Measurements from ENCODE around the gene ABHD16B.

The ABHD16B gene

GRCh38 chr20:63861365-63861934 lies at the start of gene ABHD16B:
TSS of gene ABHD16B (plus strand) at chr20:63861498. CDS start at chr20:63861541, 43 bp downstream.
- no peak within 1 kb of the TSS for H3K27ac ChIP-seq
- no peak for DNase-seq (ENCODE audit: low read depth, low spot score)

GRCh38 chr20:63814891-63815614 lies 46.2 kb upstream of the ABHD16B start:
- H3K27ac ChIP-seq, result no peak overlapping the region
- DNase-seq (ENCODE audit: low read depth, low spot score), result no peak

- no peak overlapping the region for H3K27ac ChIP-seq
- no peak for DNase-seq (ENCODE audit: low read depth, low spot score)
Measured at GRCh38 chr20:63815615-63816253, 45.6 kb upstream of the ABHD16B start.

DNA sequence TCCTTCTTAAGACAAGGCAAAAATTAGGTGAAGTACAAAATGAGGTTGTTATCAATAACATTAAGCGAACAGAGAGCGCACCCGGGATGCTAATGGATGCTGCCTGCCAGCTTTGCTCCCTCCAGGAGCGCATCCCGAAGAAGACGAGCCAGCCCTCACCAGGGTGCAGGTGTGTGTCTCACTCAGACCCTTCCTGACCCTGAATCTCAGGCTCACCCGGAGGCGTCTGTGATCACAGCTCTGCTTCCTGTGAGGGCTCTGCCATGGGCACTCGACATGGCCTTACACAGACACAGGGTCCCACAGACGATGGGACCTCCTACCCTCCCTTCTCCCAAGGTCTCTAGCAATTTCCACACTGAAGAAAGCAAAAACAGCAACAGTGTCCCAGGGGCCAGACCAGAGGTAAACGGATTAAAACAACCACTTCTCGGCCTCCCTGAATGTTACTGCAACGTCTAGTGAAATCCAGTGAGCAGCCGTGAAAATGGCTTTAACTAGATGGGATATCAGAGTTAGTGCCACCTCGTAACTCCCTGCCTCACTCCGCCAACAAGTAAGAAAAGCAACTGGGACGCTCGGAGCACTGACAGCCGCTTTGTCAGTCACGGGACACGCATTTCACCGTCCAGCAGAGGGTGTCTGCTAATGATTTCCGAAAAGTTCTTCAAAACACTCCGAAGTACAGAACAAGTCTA lies 41.9 kb upstream of the ABHD16B start:
- H3K27ac ChIP-seq, result no peak overlapping the region
- no peak for DNase-seq (ENCODE audit: low read depth, low spot score)

DNA sequence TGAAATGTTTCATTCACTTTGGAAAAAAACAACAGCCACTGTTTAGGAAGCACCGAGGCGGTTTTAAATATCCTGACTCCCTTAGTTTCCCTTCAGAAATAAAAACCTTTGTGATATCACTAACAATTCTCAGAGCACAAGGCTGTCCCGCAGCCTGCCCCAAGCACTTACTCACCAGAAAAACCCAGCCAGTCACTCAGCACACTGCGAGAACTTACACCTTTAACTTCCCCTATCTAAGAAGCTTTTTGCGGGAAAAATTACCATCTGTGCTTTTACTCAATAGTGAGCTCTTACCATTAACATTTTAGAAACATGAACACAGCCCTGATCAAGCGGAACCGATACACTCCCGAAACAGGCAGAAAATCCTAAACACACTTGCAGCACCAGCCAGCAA lies 39.5 kb upstream of the ABHD16B start:
- no peak overlapping the region for H3K27ac ChIP-seq
- DNase-seq (ENCODE audit: low read depth, low spot score), result no peak

GRCh38 chr20:63822276-63822696 lies 39.0 kb upstream of the ABHD16B start:
- no peak for DNase-seq (ENCODE audit: low read depth, low spot score)
- H3K27ac ChIP-seq, result no peak overlapping the region

GRCh38 chr20:63823691-63824311 lies 37.5 kb upstream of the ABHD16B start:
- DNase-seq (ENCODE audit: low read depth, low spot score), result no peak
- no peak overlapping the region for H3K27ac ChIP-seq

DNA sequence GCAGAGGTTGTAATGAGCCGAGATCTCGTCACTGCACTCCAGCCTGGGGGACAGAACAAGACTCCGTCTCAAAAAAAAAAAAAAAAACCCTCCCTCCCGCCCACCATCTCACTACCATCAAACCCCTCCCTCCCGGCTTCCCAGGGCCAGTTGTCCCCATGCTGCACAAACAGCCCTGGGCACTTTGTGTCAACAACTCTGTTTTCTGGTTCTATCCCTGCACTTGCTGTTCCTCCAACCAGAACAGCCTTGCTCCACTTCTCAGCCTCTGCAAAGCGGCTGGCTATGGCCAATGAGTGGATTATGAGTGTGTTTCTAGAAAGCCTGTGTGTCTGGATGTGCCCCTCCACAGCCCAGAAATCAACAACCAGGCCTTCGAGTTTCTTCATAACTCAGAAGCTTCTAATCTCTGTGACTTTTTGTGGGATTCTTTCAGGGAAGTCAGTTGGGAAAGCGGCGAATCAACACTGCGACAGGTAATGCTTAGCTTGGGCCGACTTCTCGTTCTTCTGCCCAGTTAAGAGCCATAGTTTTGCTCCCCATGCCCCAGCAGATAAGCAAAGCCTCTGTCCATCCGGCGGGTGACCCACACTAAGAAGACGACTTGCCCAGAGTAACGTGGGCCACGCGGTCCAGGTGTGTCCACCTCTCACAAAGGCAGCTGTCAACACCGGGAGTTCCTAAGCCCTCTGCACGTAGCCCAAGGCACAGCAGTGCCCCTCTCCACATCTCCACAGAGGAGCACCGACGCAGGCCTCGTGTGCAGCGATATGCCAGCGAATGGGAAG lies 35.8 kb upstream of the ABHD16B start:
- no peak for DNase-seq (ENCODE audit: low read depth, low spot score)
- no peak overlapping the region for H3K27ac ChIP-seq

GRCh38 chr20:63826753-63827152 lies 34.5 kb upstream of the ABHD16B start:
- no peak overlapping the region for H3K27ac ChIP-seq
- no peak for DNase-seq (ENCODE audit: low read depth, low spot score)

DNA sequence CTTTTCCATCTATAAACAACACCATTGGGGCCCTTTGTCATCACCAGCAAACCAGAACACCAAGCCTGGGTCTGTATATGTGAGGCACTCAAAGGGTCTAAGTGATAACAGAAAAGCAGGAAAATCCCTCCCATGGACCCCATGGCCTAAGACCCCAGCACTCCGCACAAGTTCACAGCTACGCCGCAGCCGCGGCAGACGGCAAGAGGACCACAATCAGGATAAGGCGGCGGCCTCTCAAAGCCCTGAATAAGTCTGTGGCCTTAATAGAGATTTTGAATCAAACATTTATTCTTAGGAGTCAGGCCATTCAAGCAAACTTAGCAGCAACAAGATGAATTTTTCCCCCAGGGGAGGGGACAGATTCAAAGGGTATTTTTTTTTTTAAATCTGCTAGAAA lies 33.2 kb upstream of the ABHD16B start:
- no peak for DNase-seq (ENCODE audit: low read depth, low spot score)
- no peak overlapping the region for H3K27ac ChIP-seq

DNA sequence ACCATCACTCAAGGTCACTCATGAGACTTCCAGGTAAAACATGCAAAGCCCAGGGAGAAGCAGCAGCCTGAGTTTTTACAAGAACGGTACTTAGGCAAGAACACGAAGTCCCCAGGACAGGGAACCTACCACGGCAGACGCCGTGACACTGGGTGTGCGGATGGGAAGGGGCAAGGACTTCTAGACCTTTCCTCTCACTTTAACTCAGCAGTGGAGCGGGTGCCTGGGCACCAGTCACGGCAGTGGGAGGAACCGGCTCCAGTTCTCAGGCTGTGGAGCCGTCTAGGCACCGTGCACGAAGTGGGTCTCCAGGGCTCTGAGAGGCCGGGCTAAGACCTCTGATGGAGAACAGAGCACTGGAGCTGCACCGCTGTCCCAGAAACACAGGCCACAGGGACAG lies 32.8 kb upstream of the ABHD16B start:
- no peak for DNase-seq (ENCODE audit: low read depth, low spot score)

GRCh38 chr20:63828951-63829350 lies 32.3 kb upstream of the ABHD16B start:
- DNase-seq (ENCODE audit: low read depth, low spot score), result no peak
- no peak overlapping the region for H3K27ac ChIP-seq

More for the DNA sequence above, 32.8 kb upstream of the ABHD16B start:
- H3K27ac ChIP-seq, result no peak overlapping the region

DNA sequence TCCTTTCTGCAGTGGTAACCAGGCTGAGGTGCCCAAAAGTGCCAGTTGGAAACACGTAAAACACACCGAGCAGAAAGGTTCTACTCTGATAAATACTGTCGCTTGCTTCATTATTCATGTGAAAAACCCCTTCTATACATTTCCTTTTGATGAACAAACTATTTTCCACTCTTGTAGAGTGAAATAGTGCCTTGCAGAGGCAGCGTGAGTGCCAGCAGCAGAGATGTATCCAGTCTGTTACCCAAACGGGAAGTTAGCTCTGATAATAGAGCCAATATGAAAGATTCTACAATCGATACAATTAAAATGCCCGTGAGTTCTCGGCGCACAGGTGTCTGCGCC lies 31.7 kb upstream of the ABHD16B start:
- DNase-seq (ENCODE audit: low read depth, low spot score), result no peak
- H3K27ac ChIP-seq, result no peak overlapping the region

- H3K27ac ChIP-seq, result no peak overlapping the region
- no peak for DNase-seq (ENCODE audit: low read depth, low spot score)
Measured at GRCh38 chr20:63829945-63830835, 31.1 kb upstream of the ABHD16B start.

GRCh38 chr20:63830841-63831588 lies 30.3 kb upstream of the ABHD16B start, which contains the start of gene ZBTB46:
TSS of gene ZBTB46 (minus strand) at chr20:63831264. CDS start at chr20:63790757, 40,507 bp downstream.
- no peak for DNase-seq (ENCODE audit: low read depth, low spot score)
- no peak within 1 kb of the TSS for H3K27ac ChIP-seq

- no peak for DNase-seq (ENCODE audit: low read depth, low spot score)
- no peak overlapping the region for H3K27ac ChIP-seq
Measured at GRCh38 chr20:63831646-63831992, 29.7 kb upstream of the ABHD16B start.

DNA sequence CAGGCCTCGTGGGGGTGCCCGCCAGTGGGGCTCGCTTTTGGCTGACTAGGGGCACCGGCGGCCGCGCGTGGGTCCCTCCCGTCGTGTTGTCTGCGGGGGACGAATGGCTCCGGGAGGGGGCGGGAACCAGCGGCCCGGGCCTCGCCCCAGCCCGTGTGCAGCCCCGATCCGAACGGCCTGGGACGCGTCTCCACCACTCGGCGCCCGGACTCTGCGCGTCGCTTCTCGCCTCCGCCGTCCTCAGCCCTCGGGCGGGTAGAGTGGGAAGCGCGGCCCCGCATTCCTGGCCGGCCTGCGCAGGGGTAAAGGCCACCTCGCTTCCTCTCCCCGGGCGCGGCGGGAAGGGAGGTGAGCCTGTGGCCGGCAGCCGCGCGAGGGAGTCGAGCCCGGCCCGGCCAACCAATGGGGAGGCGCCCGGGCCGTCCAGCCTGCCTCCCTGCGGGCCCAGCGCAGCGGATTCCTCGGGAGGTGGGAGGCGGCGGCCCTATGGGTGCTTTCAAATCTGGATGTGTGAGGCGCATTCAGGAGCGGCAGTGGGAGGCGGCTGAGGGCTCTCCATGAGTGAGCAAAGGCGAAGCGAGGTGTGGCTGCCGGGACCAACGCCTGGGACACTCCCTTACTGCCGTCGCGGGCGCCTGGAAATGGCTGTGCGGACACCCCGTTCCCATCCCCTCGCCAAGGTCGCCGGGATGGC lies 29.2 kb upstream of the ABHD16B start:
- no peak overlapping the region for H3K27ac ChIP-seq
- no peak for DNase-seq (ENCODE audit: low read depth, low spot score)
